ENCODE data around the gene WDR90.

The WDR90 gene

DNA sequence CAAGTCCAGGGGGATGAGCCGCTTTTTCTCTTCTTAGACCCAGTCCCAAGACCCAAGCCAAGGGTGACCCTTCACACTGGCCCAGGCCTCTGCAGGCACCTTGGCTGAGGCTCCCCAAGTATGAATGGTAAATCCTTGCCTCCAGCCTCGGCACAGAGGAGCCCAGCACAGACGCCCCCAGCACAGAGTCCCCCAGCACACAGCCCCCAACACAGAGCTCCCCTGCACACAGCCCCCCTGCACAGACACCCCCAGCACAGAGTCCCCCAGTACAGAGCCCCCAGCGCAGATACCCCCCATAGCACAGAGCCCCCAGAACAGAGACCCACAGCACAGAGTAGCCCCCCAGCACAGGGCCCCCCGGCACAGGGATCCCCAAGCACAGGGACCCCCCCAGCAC, 8.6 kb upstream of the WDR90 start:
- DNase-seq = no peak

DNA sequence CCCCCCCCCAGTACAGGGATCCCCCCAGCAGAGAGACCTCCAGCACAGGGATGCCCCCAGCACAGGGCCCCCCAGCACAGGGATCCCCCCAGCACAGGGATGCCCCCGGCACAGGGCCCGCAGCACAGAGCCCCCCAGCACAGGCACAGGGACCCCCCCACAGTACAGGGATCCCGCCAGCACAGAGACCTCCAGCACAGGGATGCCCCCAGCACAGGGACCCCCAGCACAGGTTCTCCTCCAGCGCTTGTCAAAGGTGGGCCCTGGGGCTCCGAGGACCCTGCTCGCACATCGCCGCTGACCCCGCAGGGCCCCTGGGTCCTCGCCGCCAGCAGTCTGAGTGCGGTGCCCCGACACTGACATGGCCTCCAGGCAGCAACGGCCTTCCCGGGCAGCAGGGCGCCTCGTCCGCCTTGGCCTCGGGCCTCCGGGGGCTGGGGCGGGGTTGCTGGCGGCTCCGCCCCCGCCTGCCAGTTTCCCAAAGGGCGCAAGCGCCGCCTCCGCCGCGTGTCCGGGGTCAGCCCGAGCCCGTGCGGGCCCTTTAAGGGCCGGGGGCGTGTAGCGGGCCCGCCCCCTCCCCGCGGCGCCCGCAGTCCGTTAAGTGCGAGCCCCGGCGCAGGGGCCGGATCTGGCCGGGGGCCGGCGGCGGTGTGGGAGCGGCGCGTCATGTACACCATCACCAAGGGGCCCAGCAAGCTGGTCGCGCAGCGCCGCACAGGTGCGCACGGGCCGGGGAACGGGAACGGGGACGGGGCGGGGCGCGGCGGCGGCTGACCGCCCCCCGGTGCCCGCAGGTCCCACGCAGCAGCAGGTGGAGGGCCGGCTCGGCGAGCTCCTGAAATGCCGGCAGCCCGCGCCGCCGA, 7.6 kb upstream of the WDR90 start, which contains the start of gene MCRIP2:
MCRIP2 (plus strand) TSS at position 503 of the 863 bp plus-strand sequence; CDS start at position 667, 164 bp downstream.
- peak; percentile 84 for DNase-seq

DNA sequence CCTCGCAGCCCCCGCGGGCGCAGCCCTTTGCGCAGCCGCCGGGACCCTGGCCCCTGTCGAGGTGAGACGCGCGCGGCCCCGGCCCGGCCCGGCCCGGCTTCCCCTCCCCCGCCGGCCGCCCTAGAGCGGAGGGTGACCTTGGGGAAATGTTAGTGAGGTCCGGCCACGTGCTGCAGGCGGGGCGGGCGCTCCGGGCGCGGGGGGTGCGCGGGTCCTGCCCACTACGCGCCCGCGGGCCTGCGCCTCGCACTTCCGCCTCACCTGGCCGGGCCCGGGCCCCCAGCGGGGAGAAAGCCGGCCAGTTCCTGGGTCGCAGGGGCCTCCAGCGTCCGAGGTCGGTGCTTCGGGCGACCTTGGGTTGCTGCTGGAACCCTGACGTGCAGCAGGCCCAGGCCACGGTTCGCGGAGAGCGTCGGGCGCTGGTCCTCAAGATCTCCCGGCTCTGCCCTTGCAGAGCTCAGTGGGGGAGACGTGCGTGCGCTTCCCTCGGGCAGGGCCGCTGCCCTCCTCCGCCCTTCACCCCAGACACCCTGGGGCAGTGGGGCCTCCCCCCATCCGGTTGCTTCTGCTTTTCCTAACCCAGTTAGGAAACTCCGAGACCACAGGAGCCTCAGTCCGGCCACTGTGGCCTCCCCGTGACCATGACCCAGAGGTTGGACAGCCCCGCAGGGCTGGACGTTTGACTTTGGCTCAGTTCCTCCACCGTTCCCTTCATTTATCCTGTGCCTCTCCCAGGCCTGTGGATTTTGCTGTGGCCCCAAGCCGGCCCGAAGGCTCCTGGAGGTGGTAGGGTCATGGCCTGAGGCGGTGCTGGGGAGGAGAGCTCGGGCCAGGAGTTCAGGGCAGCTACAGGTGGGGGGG, 6.7 kb upstream of the WDR90 start:
- peak; percentile 60 for DNase-seq

DNA sequence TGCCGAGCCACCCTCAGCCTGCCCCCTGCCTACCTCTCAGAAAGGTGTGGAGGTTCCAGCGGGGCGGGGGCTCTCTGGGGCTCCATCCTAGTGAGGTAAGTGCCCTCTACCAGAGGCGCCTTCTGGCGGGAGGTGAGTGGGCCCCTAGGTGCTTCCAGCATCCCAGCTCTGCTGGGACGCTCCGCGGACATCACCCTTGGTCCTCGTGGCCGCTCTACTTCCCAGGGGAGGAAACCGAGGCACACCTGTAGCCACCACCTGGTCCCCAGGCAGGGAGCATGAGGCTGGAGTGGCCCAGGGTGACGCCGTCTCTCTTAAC, 6.2 kb upstream of the WDR90 start:
- no peak for DNase-seq

DNA sequence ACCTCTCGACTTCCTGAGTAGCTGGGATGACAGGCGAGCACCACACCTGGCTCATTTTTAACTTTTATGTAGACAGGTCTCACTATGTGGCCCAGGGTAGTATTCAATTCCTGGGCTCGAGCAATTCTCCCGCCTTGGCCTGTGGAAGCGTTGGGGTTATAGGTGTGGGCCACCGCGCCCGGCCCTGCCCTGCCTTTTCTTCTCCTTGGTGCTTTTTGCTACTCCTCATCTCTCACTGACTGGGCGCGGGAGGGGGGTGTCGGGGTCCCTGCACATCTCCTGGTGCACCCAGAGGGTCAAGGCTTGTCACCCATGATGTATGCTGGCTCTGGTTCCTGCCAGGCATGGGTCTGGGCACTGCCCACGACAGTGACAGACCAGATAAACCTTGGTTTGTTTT, 4.6 kb upstream of the WDR90 start:
- no peak for DNase-seq

DNA sequence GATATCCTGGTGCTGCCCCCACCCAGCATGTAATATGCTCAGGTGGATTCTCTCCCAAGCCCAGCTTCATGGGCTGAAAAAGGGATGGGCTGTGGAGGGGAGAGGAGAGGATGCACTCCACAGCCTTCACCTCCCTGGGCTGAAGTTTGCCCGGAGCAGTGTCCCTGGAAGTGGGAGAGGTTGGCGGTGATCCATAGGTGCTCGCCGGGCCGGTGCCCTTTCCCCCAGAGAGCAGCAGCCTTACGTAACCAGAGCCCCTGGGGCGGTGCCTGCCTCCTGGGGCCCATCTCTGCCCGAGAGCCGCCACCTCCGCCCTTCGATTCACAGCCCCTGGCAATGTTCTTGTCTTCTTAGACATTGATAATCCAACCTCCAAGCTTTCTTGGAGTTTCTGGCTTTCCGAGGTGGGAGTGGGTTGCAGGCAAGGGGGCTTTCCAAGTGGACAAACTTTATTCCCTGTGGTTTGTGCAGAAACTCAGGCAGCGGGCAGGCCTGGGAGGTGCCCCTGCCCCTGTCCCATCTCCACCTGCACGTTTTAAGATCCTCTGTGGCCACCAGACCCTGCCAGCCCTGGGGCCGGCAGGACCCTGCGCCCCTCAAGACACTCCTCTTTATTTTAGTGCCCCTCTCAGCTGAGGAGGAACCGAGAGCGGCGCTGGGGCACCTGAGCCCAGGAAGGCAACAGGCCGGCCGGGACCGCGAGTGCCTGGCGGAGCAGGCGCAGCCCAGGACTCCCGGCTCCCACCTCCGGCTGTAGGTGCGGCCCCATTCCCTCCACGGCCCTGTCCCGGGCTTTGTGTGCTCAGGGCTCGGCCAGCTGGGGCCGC, 3.1 kb upstream of the WDR90 start:
- DNase-seq = no peak

DNA sequence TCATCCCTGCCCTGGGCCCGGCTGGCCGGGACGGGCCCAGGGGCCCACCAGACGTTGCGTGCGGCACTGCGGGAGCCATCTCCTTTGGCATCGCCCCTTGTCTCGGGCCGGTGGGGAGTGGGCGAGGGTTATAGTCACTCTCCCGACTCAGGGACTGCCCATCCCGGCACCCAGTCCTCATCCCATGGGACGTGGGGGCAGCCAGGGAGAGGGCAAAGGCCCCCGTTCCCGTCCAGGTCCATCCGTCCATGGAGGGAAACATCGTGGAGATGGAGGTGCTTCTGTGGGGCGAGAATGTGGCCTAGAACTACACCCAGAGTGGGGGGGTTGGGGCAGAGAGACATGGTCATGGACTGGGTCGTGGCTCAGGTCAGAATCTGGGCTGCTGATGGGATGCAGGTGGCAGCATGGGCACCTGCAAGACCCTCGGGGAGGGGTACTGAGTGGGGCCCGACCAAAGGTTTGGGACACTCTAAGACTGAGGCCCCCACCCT, 2.4 kb upstream of the WDR90 start:
- no peak for DNase-seq

DNA sequence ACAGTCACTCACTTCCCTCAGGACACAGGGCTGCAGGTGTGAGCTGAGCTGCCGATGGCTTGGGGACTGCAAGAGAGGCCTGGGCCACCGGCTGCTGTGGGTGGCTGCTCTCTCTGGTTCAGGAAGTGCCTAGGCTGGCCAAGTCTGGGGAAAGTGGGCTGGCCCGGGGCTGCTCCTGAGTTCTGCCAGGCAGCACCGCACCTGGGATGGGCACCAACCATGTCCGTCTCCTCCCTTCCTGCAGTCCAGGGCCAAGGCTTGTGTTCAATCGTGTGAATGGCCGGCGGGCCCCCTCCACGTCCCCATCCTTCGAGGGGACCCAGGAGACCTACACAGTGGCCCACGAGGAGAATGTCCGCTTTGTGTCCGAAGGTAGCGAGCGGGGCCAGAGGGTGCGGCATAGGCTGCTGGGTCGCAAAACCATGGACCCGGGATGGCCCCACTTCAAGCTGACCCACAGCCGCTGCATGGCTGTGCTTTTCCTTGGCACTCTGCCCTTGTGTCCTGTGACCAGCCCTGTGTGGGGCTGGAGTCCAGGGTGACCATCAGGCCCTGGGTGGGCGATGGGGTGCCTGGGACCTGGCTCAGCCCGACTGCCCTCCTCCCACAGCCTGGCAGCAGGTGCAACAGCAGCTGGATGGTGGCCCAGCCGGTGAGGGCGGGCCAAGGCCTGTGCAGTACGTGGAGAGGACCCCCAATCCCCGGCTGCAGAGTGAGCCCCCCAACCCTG, 1.8 kb upstream of the WDR90 start:
- no peak for DNase-seq

DNA sequence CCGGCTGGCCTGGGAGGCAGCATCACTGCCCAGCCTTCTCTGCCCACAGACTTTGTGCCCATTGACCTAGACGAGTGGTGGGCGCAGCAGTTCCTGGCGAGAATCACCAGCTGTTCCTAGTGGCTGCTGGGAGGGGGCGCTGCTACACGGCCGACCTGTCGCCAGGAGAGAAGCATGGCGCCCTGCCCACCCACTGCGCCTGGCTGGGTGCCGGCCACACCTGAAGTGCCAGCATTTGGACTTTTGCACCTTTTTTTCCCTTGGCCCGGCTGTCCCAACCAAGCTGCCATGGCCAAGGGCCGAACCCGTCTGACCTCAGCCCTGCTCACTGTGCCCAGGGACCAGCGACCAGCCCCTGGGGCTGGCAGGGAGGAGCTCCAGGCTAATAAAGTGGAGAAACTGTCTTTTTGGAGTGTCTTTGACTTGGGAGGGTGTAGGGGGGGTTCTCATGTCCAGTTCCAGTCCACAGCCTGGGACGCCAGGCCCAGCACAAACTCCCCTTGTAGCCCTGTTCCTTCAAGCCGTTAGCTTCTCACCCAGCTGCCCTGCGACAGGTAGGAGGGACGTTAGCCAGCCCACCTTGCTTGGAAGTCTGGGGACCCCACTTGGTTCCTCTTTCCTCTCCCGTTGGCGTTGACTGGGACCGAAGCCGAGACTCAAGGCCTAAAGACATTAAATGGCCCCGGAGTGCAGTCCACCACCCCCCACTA, 939 bp upstream of the WDR90 start:
- DNase-seq = peak; percentile 74

DNA sequence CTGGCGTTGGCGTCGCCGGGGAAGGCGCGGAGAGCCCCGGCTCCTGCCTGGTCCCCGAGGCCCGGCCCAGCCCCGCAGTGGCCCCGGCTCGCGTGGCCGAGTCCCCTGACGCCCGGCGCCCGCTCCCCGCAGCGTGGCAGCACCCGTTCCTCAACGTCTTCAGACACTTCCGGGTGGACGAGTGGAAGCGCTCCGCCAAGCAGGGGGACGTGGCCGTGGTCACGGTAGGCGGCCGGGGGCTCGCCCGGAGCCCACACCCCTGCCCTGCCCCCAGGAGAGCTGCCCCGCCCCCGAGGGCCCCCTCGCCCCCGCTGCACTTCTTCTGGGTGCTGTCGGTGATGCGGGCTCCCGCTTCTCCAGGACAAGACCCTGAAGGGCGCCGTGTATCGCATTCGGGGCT, 466 bp downstream of the WDR90 start:
- peak; percentile 40 for DNase-seq

DNA sequence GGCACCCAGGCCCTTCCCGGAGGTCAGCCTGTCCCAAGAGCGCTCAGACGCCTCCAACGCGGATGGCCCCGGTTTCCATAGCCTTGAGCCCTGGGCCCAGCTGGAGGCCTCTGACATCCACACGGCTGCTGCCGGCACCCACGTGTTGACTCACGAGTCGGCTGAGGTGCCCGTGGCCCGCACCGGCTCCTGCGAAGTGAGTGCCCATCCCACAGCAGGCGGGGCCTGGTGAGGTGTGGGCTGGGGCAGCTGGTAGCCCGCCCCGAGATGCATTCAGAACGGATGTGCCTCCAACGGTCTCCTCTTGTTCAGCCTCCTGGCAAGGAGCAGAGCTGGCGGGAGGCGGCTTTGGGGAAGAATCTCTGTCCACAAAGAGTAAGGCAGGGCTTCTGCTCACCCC, 2.7 kb downstream of the WDR90 start:
- no peak for DNase-seq

DNA sequence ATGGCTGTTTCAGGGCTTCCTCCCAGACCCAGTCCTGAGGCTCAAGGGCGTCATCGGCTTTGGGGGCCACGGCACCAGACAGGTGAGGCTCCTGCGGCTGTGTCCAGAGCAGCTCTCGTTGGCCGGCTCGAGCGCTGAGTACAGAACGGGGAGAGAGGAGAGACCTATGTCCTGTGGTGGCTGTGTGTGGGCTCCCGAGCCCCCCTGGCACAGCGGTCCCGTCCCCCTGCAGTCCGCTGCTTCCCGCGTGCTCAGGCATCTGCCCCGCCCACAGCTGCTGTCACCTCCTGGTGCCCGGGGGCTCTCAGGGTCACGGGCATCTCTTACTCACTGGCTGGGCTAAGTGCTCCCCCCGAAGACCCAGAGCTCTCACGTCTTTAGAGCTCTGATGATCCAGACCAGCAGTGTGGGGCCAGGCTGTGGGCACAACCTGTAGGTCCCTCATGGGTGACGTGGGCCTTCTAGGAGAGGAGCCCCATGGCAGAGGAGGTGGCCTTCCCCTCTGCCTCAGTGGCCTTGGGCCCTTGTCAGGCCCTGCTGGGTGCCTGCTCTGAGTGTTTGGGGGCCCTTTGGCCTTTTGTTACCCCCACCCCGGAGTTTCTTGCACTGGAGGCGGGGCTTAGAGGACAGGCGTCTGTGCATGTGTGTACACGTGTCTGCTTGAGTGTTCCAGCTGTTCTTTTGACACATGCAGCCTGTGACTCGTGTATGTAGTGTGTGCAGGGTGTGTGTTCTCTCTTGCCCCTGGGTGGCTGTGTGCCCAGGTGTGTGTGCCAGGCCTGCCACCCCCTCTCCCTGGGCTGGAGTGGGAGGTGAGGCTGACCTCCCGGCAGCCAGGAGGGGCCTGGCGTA, 3.5 kb downstream of the WDR90 start:
- no peak for DNase-seq

DNA sequence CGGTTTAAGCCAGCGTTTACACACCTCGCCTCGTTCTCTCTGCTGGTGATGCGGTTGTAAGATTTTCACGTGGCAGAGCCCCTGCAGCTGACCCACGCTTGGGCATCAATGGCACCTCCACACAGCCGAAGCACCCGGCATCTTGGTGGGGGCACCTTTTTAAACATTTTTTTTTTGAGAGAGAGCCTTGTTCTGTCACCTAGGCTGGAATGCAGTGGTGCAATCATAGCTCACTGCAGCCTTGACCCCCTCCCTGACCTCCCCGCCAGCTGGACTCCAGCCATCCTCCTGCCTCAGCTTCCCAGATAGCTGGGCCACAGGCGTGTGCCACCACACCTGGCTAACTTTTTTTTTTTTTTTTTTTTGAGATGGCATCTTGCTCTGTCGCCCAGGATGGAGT, 4.9 kb downstream of the WDR90 start:
- no peak for DNase-seq

DNA sequence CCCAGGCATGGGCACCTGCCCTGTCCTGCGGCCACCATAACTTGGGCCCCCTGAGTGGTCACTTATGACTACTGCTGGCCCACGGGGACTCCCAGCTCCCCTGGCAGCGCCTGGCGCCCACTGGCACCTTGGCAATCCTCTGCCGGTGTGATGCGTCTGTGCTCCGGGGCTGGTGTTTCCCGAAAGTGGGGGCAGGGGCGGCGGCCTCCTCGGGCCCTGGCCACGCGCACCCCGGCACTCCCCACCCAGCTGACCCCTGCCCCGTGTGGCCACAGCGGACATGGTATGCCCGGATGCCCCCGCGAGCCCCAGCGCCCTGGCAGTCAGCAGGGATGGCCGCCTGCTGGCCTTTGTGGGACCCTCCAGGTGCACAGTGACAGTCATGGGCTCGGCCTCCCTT, 8.3 kb downstream of the WDR90 start:
- DNase-seq = no peak

DNA sequence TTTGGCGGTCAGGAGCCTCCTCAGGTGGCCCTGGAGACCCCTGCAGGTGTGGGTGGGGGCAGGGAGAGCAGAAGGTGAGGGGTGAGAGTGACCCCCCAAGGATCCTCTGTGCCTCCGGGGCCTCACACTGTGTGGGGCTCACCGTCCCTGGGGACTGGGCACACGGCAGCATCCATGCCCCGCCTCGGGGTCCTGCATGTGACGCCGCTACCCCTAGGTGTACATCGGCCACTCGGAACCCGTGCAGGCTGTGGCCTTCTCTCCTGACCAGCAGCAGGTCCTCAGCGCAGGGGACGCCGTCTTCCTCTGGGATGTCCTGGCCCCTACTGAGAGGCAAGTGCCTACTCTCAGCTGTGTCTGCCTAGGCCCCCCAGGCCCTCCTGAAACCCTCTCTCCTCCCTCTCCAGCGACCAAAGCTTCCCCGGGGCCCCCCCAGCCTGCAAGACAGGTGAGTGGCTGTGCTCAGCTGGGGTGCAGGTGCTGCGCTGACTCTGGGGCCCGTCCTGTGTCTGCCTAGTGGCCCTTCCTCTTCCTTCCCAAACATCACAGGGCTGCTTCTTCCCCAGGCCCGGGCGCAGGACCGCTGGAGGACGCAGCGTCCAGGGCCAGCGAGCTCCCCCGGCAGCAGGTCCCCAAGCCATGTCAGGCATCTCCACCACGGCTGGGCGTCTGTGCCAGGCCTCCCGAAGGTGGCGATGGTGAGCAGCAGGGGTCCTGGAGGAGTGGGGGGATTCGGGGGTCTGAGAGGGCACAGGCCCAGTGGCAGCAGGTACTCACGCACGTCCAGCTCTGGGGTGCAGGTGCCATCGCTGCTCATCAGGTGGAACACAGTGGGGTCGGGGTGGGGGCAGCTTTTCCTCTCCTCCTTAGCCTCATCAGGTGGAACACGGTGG, 9.8 kb downstream of the WDR90 start:
- DNase-seq = no peak

DNA sequence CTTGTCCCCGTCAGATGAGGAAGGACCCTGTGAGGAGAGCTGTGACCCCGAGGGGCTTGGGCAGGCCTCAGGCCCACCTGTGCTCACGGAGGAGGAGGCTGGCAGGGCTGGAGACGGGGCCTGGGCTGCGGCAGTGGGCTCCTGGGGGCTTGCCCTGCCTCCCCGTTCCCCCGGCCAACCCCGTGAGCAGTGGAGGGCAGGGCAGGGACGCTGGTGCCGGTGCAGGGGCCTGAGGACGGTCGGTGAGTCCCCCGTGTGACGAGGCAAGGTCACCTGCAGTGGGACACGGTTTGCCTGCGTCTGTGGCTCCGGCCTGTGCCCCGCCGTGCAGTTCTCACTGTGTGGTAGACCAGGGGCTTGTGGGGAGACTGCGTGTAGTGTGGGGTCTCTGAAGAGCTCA, 10.5 kb downstream of the WDR90 start:
- DNase-seq = no peak

DNA sequence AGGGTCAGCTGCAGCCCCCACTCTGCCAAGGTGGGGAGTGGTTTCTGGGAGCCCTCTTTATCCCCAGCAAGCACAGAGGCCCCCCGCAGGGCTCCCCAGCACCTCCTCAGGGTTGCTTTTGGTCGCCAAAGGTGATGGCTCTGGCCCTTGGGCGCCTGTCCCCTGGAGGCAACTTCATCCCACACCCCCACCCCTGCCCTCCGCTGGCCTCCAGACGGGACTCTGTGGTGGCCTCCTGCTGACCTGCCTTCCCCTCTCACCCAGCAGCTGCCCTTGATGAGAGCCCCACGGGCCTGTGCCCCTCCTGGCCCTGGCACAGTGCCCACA, 10.9 kb downstream of the WDR90 start:
- DNase-seq = no peak

DNA sequence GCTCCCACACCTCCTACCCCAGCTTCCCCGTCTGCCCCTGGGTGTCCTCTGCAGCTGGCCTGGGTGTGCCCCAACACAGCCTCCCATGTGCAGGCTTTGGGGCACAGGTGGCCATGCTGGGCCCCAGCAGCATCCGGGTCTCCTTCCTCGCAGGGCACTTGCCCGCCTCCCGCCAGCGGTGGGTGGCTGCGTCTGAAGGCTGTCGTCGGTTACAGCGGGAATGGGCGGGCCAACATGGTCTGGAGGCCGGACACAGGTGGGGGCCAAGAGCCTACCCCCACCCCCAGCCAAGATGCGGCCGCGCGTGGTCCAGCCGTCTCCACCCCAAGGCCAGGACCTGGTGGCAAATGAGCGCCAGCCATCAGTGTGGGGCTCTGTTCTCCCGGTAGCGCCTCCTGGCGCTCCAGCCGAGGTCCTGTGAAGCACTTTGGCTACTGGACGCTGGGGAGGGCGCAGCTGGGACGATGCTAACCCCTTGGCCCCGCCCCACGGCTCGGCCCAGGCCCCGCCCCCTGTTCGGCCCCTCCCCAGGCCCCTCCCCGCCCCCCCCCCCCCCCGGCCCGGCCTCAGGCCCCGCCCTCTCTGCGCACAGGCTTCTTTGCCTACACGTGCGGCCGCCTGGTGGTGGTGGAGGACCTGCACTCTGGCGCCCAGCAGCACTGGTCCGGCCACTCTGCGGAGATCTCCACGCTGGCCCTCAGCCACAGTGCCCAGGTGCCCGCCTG, 11.5 kb downstream of the WDR90 start:
- DNase-seq = peak; percentile 80

DNA sequence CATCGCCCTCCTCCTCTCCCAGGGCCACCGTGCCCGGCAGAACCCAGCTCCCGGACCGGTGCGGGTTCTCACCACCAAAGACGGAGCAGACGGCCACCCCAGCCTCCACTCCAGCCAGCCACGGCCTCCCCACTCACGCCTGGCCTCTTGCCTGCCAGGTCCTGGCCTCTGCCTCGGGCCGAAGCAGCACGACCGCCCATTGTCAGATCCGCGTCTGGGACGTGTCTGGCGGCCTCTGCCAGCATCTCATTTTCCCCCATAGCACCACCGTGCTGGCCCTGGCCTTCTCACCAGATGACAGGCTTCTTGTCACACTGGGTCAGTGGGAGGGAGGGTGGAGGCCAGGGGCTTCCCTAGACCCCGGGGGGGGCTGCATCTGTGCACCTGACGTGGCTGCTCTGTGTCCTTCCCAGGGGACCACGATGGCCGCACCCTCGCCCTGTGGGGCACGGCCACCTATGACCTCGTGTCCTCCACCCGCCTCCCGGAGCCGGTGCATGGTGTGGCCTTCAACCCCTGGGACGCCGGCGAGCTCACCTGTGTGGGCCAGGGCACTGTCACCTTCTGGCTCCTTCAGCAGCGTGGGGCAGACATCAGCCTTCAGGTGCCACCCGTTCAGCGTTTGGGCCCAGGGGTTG, 12.1 kb downstream of the WDR90 start:
- no peak for DNase-seq

All from stimulated activated CD8-positive, alpha-beta memory T cell treated with anti-CD3 and anti-CD28 coated beads, Interleukin-4, amount 100 ng/mL, for 48 hours (primary cell).